Measurements from ENCODE around the gene ACSM4.

- TF ChIP-seq CTCF (conservative IDR thresholded peaks at IDR 0.05; ENCODE audit: low read depth, low read length) (no peak), EZH2phosphoT487 (IDR thresholded peaks at IDR 0.05; ENCODE audit: borderline replicate concordance, low read length) (no peak), EZH2 (IDR thresholded peaks at IDR 0.05; ENCODE audit: low read length, unreplicated experiment) (no peak)
Observed at GRCh38 chr12:7373226-7373625, 69.4 kb downstream of the ACSM4 start.
